ENCODE data around the gene SDF2L1.
"Not testable (repeated sequence)": the region's sequence is repeated elsewhere in the genome, so short reads cannot be mapped to it uniquely, and the experiment has no call there.

The SDF2L1 gene

DNA sequence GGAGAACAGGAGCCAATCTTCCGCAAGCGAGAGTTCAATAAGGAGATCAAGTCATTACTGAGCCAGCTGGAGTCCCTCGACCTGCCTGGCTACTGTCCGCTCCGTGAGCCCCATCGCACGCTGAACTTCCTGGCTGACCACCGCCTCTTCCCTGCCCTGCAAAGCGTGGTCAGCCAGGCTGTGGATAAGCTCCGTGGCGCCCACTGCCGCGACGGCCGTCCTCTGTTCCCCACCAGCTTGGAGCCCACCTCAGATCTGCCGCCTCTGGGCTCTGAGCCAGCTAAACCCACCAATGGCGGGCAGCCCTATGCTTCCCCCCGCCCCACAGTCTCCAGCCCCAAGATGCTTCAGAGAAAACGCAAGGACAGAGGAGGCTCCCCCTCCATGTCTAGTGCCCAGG, 7.3 kb upstream of the SDF2L1 start:
- Histone ChIP-seq H3K79me2 (no peaks in the 10 kb centered on the region), H3K9me3 (ENCODE audit: control insufficient read depth, low read length) (no peaks in the 10 kb centered on the region), H3K27me3 (ENCODE audit: control insufficient read depth, insufficient read depth, low read length) (no peaks in the 10 kb centered on the region), H3K4me1 (no peaks in the 10 kb centered on the region), H3K4me3 (ENCODE audit: low read depth, low read length) (no peak overlapping the region), H3K4me2 (ENCODE audit: low read length) (no peak overlapping the region), H3K9ac (no peak overlapping the region), H3K36me3 (ENCODE audit: control insufficient read depth, insufficient read depth, low read length) (no peaks in the 10 kb centered on the region), H3K27ac (no peak overlapping the region), H2AFZ (no peak overlapping the region)
- TF ChIP-seq CTCF (IDR thresholded peaks at IDR 0.05) = no peak

DNA sequence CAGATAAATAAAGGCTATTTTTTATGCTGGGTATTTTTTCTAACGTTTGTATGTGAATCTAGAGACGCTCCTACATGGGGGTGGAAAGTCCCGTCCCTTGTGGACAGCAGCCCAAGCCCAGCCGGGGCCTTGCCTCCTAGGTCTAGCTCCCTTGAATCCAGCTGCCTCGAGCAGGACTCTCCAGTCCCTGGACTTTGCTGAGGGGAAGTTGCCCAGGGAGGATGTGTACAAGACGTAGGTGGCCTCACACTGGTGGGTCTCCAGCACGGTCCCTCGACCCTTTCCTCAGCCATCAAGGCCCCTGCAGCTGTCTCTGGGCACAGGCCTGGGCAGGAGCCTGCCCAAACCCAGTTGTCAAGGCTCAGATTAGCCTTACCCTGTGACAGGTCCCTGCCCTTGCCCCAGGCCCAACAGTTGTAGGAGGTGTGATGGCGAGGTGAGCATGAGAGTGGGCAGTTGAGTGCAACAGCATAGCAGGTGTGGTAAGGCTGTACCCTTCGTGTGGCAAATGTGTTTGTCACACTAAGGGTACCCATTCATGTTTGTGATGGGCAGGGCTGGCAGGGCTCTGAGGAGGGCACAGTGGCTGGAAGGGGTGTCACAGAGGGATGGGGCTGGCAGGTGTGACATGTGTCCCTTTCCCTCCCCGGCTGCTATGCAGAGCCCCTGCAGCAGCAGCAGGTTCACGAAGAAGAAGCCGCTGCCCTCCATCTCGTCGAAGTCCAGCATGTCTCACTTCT, 6.2 kb upstream of the SDF2L1 start:
- no peaks in the 10 kb centered on the region for H3K36me3 ChIP-seq (ENCODE audit: control insufficient read depth, insufficient read depth, low read length)
- H2AFZ ChIP-seq = no peak overlapping the region
- H3K27me3 ChIP-seq (ENCODE audit: control insufficient read depth, insufficient read depth, low read length) = no peaks in the 10 kb centered on the region
- no peaks in the 10 kb centered on the region for H3K79me2 ChIP-seq
- no peaks in the 10 kb centered on the region for H3K9me3 ChIP-seq (ENCODE audit: control insufficient read depth, low read length)
- H3K4me1 ChIP-seq = no peaks in the 10 kb centered on the region
- H3K4me2 ChIP-seq (ENCODE audit: low read length) = no peak overlapping the region
- no peak overlapping the region for H3K27ac ChIP-seq
- H3K9ac ChIP-seq = no peak overlapping the region
- no peak overlapping the region for H3K4me3 ChIP-seq (ENCODE audit: low read depth, low read length)
- no peak for TF ChIP-seq CTCF (IDR thresholded peaks at IDR 0.05)

DNA sequence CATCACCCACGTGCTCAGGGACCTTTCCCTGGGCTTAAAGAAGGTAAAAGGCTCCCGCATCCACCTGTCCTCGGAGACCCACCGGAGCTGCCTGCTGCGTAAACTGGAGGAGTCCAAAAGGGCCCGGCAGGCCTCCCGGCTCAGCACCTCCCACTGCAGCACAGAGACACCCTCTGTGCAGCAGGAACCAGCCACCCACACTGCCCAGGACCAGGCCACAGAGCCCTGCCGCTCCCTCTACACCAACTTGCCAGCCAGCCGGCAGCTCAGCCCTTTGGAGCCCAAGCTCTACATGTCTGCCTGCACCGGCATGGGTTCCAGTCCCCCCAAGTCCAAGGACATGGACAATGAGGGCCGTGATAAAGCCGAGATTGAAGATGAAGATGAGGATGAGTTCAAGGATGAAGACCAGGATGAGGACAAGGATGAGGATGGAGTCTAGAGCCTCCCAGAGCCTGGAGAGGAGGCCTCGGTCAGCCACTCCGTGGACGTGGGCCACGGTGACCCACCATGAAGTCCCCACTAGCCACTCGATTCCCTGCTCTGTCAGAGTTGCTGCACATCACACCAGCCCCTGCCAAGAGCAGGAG, 5.4 kb upstream of the SDF2L1 start:
- no peaks in the 10 kb centered on the region for H3K4me1 ChIP-seq
- no peak overlapping the region for H3K4me3 ChIP-seq (ENCODE audit: low read depth, low read length)
- H2AFZ ChIP-seq = no peak overlapping the region
- no peaks in the 10 kb centered on the region for H3K36me3 ChIP-seq (ENCODE audit: control insufficient read depth, insufficient read depth, low read length)
- H3K27ac ChIP-seq = no peak overlapping the region
- H3K4me2 ChIP-seq (ENCODE audit: low read length) = no peak overlapping the region
- no peaks in the 10 kb centered on the region for H3K9me3 ChIP-seq (ENCODE audit: control insufficient read depth, low read length)
- TF ChIP-seq CTCF (IDR thresholded peaks at IDR 0.05) = no peak
- no peaks in the 10 kb centered on the region for H3K27me3 ChIP-seq (ENCODE audit: control insufficient read depth, insufficient read depth, low read length)
- H3K9ac ChIP-seq = no peak overlapping the region
- no peaks in the 10 kb centered on the region for H3K79me2 ChIP-seq

- not testable (repeated sequence) for H3K9ac ChIP-seq; H3K4me2 ChIP-seq (ENCODE audit: low read length); H3K9me3 ChIP-seq (ENCODE audit: control insufficient read depth, low read length); H3K4me1 ChIP-seq; H3K27me3 ChIP-seq (ENCODE audit: control insufficient read depth, insufficient read depth, low read length); H3K27ac ChIP-seq; H3K36me3 ChIP-seq (ENCODE audit: control insufficient read depth, insufficient read depth, low read length); H3K4me3 ChIP-seq (ENCODE audit: low read depth, low read length); H3K79me2 ChIP-seq; H2AFZ ChIP-seq
These were observed 4.7 kb upstream of the SDF2L1 start for GRCh38 chr22:21637450-21637849.

DNA sequence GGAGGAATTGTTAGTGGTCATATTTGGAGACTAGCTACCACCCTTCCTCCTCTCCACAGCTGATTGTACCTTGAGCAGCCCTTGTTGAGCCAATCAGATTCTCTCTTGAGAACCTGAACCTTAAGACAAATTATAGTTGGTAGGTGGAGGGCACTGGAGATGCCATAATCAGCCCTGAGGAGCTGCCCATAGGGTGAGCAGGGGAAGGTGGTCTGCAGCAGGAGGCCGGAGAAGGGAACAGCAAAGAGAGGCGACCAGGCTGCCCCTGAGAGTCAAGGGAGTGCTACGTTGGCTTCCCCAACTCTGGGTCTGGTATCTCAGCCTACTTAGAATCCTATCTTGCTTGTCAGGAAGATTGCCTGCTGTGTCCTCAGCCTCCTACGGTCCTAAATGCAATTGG, 2.7 kb upstream of the SDF2L1 start:
- Histone ChIP-seq H3K4me3 (ENCODE audit: low read depth, low read length) (no peak overlapping the region), H3K9ac (no peak overlapping the region), H3K79me2 (no peaks in the 10 kb centered on the region), H3K36me3 (ENCODE audit: control insufficient read depth, insufficient read depth, low read length) (no peaks in the 10 kb centered on the region), H3K27ac (no peak overlapping the region), H3K4me1 (no peaks in the 10 kb centered on the region), H3K4me2 (ENCODE audit: low read length) (no peak overlapping the region), H3K9me3 (ENCODE audit: control insufficient read depth, low read length) (no peaks in the 10 kb centered on the region), H2AFZ (no peak overlapping the region), H3K27me3 (ENCODE audit: control insufficient read depth, insufficient read depth, low read length) (no peaks in the 10 kb centered on the region)
- no peak for TF ChIP-seq CTCF (IDR thresholded peaks at IDR 0.05)

Data from parathyroid adenoma (tissue), 2 donors.